Measurements from ENCODE around the gene NCKAP5L. TPM values are rescaled to one million over a fixed set of nuclear protein-coding genes. Genes with fewer than 3 reads are reported as not detected.

NCKAP5L gene
- total and polyA plus RNA-seq, 9 of the 15 experiments (the other 6 are each of a cell fraction or from before 2014, with no cell fraction given): 0.01 to 14.4 (median 3.7) TPM

- TF ChIP-seq E2F6 (IDR thresholded peaks at IDR 0.05; ENCODE audit: borderline replicate concordance in 1 of 2, extremely low read depth in 1 of 2, insufficient read depth in 1 of 2, insufficient read length in 1 of 2, low read depth in 1 of 2, low read length in 1 of 2, poor library complexity in 1 of 2, severe bottlenecking in 1 of 2): peak in 1 of 2 experiments; percentile 14
- TF ChIP-seq LCOR (CRISPR knock-in tag; IDR thresholded peaks at IDR 0.05): no peak
- no peak for TF ChIP-seq SMARCA4 (IDR thresholded peaks at IDR 0.05)
- no peak for TF ChIP-seq FOXO4 (CRISPR knock-in tag; IDR thresholded peaks at IDR 0.05)
- no peak for TF ChIP-seq HNRNPH1 (optimal IDR thresholded peaks at IDR 0.05; ENCODE audit: low read depth, low read length)
- TF ChIP-seq ZNF224 (CRISPR knock-in tag; IDR thresholded peaks at IDR 0.05): no peak
- TF ChIP-seq TFAP4 (CRISPR knock-in tag; IDR thresholded peaks at IDR 0.05; ENCODE audit: borderline replicate concordance): peak; percentile 43; the same call in 1 of the 2 replicates
- 0 out of 2 replicates have a peak, but pooled peaks have one; percentile 6 for TF ChIP-seq CEBPG (CRISPR knock-in tag; IDR thresholded peaks at IDR 0.05)
- no peak for TF ChIP-seq CEBPG (tag; conservative IDR thresholded peaks at IDR 0.05 in 1 of 2, IDR thresholded peaks at IDR 0.05 in 1 of 2)
- TF ChIP-seq PPARD (CRISPR knock-in tag; IDR thresholded peaks at IDR 0.05): no peak
- no peak for TF ChIP-seq ZFP91 (CRISPR knock-in tag; IDR thresholded peaks at IDR 0.05)
- TF ChIP-seq PML (IDR thresholded peaks at IDR 0.05; ENCODE audit: low read length): no peak
- TF ChIP-seq DEAF1 (CRISPR knock-in tag; IDR thresholded peaks at IDR 0.05): peak; percentile 83
- TF ChIP-seq NR2C1 (IDR thresholded peaks at IDR 0.05): no peak
- no peak for TF ChIP-seq NR2C1 (tag; IDR thresholded peaks at IDR 0.05)
- no peak for TF ChIP-seq COPS2 (conservative IDR thresholded peaks at IDR 0.05)
- peak; percentile 22; the same call in 1 of the 2 replicates for TF ChIP-seq CC2D1A (IDR thresholded peaks at IDR 0.05)
- no peak for TF ChIP-seq RUNX1 (IDR thresholded peaks at IDR 0.05; ENCODE audit: low read depth)
- peak; percentile 57 for TF ChIP-seq ZFX (CRISPR knock-in tag; IDR thresholded peaks at IDR 0.05)
- TF ChIP-seq PYGO2 (tag; IDR thresholded peaks at IDR 0.05): no peak
- TF ChIP-seq GTF2E2 (tag; IDR thresholded peaks at IDR 0.05): no peak
- TF ChIP-seq HMG20B (CRISPR knock-in tag; IDR thresholded peaks at IDR 0.05): no peak
- no peak for TF ChIP-seq PHF20 (IDR thresholded peaks at IDR 0.05; ENCODE audit: partially characterized antibody)
Observed at GRCh38 chr12:49866859-49867569, 38.8 kb upstream of the NCKAP5L start (continued).

Data from K562 (cell line).